H1 (cell line): ENCODE measurements around the gene MDK. TPM values are rescaled to one million over a fixed set of nuclear protein-coding genes. Genes with fewer than 3 reads are reported as not detected.

Experiments used
- BCL11A ChIP-seq, 2 experiments: IDR thresholded peaks; one replicate each; pipeline ENCODE4 v1.6.1; 2011; ENCODE audit warnings: low read depth in 2 of 2, low read length in 2 of 2, mild to moderate bottlenecking in 2 of 2
- BRCA1 ChIP-seq: IDR thresholded peaks from 2 replicates; pipeline ENCODE4 v1.6.1; 2012; ENCODE audit warnings: low read depth, low read length, improper control_type of control experiment
- CBX5 ChIP-seq: fragments of 300-800, 300-1000 bp; sonication (generic); IDR thresholded peaks from 2 replicates; pipeline ENCODE4 v1.7.1; 2016; ENCODE audit warnings: antibody characterized with exemption, low read length, low read depth
- EP300 ChIP-seq, 2 experiments: IDR thresholded peaks; 1 replicate in 1 of 2; 2 replicates in 1 of 2; pipeline ENCODE4 v1.6.1; 2011 to 2012; ENCODE audit warnings: low read depth in 2 of 2, low read length in 2 of 2, mild to moderate bottlenecking in 2 of 2, borderline replicate concordance in 1 of 2, inconsistent platforms in 1 of 2, moderate library complexity in 1 of 2
- HDAC6 ChIP-seq: IDR thresholded peaks from one replicate; pipeline ENCODE4 v1.7.1; 2012; ENCODE audit warnings: low read depth, mild to moderate bottlenecking, inconsistent platforms, low read length, moderate library complexity
- KDM4A ChIP-seq: IDR thresholded peaks from one replicate; pipeline ENCODE4 v1.7.1; 2012; ENCODE audit warnings: low read depth, mild to moderate bottlenecking, moderate library complexity, low read length, inconsistent platforms; ENCODE audit not compliant: severe bottlenecking
- PHF8 ChIP-seq: fragments of 200-600 bp; sonication (generic); conservative IDR thresholded peaks from 2 replicates; pipeline ENCODE4 v1.7.1; 2012; ENCODE audit warnings: low read depth, mild to moderate bottlenecking, inconsistent platforms, low read length, moderate library complexity
- RAD21 ChIP-seq, 2 experiments: IDR thresholded peaks in 1 of 2; conservative IDR thresholded peaks in 1 of 2; 2 replicates each; pipeline ENCODE4 v1.6.1; 2011; ENCODE audit warnings: low read depth in 2 of 2, low read length in 2 of 2, improper control_type of control experiment in 1 of 2, inconsistent platforms in 1 of 2, mild to moderate bottlenecking in 1 of 2, moderate library complexity in 1 of 2
- SP1 ChIP-seq: IDR thresholded peaks from 2 replicates; pipeline ENCODE4 v1.6.1; 2011; ENCODE audit warnings: low read depth, low read length
- SP2 ChIP-seq: IDR thresholded peaks from 2 replicates; pipeline ENCODE4 v1.6.1; 2012; ENCODE audit warnings: mild to moderate bottlenecking, low read length, inconsistent platforms
- SP4 ChIP-seq: IDR thresholded peaks from 2 replicates; pipeline ENCODE4 v1.6.1; 2012; ENCODE audit warnings: low read length, inconsistent platforms
- polyA plus RNA-seq, 7 experiments: library from polyadenylated mRNA; depleted of rRNA in 3 of 7; stranded (reverse) in 5 of 7; unstranded in 2 of 7; fragments of >200 nt in 5 of 7; fragments of 200-250 nt in 2 of 7; gene quantifications; 1 replicate in 5 of 7; 2 replicates in 1 of 7; 4 replicates in 1 of 7; pipeline versions ENCODE4 v1.2.1 to v1.2.3, GENCODE V29; 2011 to 2013; ENCODE audit warnings: missing spikeins in 2 of 7, mixed read lengths in 2 of 7
- total RNA-seq: library from RNA; stranded (reverse); fragmentation: NEBNext Ultra II Directional; extraction: Animal tissue kit (Norgen Biotek cat#: 25700); gene quantifications from 2 replicates; pipeline ENCODE4 v1.2.1, GENCODE V29; 2021
- TF ChIP-seq, protein P1 (sequence below), 3 experiments: IDR thresholded peaks; 1 replicate in 2 of 3; 2 replicates in 1 of 3; pipeline versions ENCODE4 v1.5.1 to v1.6.1; 2011; ENCODE audit warnings: low read length in 3 of 3, mild to moderate bottlenecking in 3 of 3, inconsistent platforms in 2 of 3, low read depth in 1 of 3, moderate library complexity in 1 of 3; ENCODE audit not compliant: insufficient read depth in 1 of 3; ENCODE audit errors: control extremely low read depth in 1 of 3

MDK gene
- total and polyA plus RNA-seq, 2 of the 8 experiments (the other 6 are each of a cell fraction or from before 2014, with no cell fraction given), result 309 to 606 TPM

DNA sequence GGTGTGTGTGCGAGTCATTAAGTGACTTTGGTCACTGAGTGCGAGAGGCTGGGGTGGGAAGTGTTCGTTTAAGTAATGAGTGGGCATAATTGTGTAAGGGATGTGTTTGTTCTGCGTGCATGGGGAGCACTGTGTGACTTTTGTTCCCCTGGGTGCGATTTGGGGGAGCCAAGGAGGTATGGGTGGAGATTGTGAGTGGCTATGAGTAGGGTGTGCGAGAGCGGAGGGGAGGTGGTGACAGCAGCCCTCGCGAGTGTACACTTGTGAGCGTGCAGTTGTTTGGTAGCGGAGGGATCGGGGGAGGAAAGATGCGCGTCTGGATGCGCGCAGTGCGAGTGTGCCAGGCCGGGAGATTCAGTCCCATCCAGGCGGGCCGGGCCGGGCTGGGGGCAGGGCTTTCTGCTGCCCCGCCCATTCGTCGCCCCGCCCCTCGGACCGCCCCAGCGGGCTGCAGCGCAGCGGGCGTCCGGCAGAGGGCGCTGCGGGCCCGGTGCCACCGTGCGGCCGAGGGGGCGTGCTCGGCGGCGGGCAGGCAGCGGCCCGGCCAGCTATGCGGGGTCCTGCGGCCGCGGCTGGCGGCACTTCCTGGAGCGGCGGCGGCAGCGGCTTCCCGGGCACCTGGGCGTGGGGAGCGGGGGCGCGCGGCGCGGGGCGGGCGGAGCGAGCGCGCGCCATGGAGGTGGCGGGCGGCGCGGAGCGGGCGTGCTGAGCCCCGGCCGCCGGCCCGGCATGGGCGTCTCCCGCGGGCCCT, 34.4 kb upstream of the MDK start, which contains the start of gene DGKZ (continued):
- TF ChIP-seq BRCA1 (no peak), HDAC6 (no peak), PHF8 (no peak), KDM4A (no peak), SP4 (peak; percentile 58; the same call in 1 of the 2 replicates), EP300 (IDR thresholded peaks at IDR 0.05; ENCODE audit: borderline replicate concordance in 1 of 2, low read depth in 2 of 2, low read length in 2 of 2) (no peak), CBX5 (no peak), SP2 (no peak), BCL11A (IDR thresholded peaks at IDR 0.05; ENCODE audit: low read depth in 2 of 2, low read length in 2 of 2) (no peak), RAD21 (IDR thresholded peaks at IDR 0.05 in 1 of 2, conservative IDR thresholded peaks at IDR 0.05 in 1 of 2; ENCODE audit: low read depth in 2 of 2, low read length in 2 of 2) (peak; percentile 31 to 66; a peak in 3 of 4 replicates), SP1 (peak; percentile 14; the same call in 1 of the 2 replicates)
- TF ChIP-seq, protein P1, sequence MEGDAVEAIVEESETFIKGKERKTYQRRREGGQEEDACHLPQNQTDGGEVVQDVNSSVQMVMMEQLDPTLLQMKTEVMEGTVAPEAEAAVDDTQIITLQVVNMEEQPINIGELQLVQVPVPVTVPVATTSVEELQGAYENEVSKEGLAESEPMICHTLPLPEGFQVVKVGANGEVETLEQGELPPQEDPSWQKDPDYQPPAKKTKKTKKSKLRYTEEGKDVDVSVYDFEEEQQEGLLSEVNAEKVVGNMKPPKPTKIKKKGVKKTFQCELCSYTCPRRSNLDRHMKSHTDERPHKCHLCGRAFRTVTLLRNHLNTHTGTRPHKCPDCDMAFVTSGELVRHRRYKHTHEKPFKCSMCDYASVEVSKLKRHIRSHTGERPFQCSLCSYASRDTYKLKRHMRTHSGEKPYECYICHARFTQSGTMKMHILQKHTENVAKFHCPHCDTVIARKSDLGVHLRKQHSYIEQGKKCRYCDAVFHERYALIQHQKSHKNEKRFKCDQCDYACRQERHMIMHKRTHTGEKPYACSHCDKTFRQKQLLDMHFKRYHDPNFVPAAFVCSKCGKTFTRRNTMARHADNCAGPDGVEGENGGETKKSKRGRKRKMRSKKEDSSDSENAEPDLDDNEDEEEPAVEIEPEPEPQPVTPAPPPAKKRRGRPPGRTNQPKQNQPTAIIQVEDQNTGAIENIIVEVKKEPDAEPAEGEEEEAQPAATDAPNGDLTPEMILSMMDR (IDR thresholded peaks at IDR 0.05; ENCODE audit: control extremely low read depth in 1 of 3, insufficient read depth in 1 of 3, low read depth in 1 of 3, low read length in 3 of 3), result peak; percentile 90 to 96 (median 94)
